Ishikawa (cell line): ENCODE data around the gene NECTIN1.

Experiments used
- CEBPB ChIP-seq: IDR thresholded peaks from 2 replicates; pipeline ENCODE4 v1.6.1; 2012
- EP300 ChIP-seq: IDR thresholded peaks from 2 replicates; pipeline ENCODE4 v1.6.1; 2012; ENCODE audit warnings: borderline replicate concordance
- FOXM1 ChIP-seq: IDR thresholded peaks from 2 replicates; pipeline ENCODE4 v1.6.1; 2012; ENCODE audit warnings: low read depth, borderline replicate concordance
- TCF12 ChIP-seq: IDR thresholded peaks from 2 replicates; pipeline ENCODE4 v1.6.1; 2012; ENCODE audit warnings: low read depth
- USF1 ChIP-seq: IDR thresholded peaks from 2 replicates; pipeline ENCODE4 v1.6.1; 2012
- YY1 ChIP-seq: IDR thresholded peaks from 2 replicates; pipeline ENCODE4 v1.6.1; 2012; ENCODE audit warnings: low read depth
- TF ChIP-seq, protein P1 (sequence below): IDR thresholded peaks from 2 replicates; pipeline ENCODE4 v1.6.1; 2012; ENCODE audit warnings: low read depth, mild to moderate bottlenecking
- TF ChIP-seq, protein P2 (sequence below): IDR thresholded peaks from 2 replicates; pipeline ENCODE4 v1.6.1; 2012

DNA sequence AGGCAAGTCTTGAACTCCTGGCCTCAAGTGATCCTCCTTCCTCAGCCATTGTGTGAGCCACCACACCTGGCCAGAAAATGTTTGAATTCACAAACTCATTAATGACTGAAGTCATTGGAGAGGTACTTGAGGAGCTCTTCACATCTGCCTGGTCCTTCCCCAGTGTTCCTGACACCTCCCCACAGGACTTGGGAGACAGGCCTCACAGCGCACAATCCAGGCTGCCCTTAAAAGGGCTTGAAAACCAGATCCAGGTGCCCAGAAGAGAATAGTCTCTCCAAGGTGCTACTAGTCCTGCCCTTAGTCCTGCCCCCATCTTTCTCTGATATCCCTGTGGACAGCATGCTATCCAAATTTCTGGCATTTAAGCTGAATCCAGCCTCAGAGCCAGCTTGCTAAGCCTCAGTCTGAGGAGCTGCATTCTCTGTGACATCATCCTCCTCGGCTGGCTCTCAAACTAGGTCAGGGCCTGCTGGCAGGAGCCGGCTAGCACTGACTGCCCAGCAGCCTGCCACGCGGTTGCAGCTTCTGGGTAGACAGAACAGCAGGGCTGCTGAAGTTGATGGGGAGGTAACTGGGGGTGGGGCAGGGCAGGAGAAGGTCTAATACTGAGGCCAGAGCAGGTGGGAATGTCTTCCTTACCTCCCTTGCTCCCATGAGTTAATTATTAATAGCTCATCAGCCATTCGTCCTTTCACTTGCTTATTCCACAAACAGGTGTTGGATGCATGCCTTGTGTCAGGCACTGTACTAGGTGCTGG is 35.3 kb upstream of the NECTIN1 start:
- TF ChIP-seq, protein P1, sequence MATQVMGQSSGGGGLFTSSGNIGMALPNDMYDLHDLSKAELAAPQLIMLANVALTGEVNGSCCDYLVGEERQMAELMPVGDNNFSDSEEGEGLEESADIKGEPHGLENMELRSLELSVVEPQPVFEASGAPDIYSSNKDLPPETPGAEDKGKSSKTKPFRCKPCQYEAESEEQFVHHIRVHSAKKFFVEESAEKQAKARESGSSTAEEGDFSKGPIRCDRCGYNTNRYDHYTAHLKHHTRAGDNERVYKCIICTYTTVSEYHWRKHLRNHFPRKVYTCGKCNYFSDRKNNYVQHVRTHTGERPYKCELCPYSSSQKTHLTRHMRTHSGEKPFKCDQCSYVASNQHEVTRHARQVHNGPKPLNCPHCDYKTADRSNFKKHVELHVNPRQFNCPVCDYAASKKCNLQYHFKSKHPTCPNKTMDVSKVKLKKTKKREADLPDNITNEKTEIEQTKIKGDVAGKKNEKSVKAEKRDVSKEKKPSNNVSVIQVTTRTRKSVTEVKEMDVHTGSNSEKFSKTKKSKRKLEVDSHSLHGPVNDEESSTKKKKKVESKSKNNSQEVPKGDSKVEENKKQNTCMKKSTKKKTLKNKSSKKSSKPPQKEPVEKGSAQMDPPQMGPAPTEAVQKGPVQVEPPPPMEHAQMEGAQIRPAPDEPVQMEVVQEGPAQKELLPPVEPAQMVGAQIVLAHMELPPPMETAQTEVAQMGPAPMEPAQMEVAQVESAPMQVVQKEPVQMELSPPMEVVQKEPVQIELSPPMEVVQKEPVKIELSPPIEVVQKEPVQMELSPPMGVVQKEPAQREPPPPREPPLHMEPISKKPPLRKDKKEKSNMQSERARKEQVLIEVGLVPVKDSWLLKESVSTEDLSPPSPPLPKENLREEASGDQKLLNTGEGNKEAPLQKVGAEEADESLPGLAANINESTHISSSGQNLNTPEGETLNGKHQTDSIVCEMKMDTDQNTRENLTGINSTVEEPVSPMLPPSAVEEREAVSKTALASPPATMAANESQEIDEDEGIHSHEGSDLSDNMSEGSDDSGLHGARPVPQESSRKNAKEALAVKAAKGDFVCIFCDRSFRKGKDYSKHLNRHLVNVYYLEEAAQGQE = no peak
- no peak for TF ChIP-seq TCF12
- no peak for TF ChIP-seq USF1
- TF ChIP-seq YY1 = no peak
- TF ChIP-seq, protein P2, sequence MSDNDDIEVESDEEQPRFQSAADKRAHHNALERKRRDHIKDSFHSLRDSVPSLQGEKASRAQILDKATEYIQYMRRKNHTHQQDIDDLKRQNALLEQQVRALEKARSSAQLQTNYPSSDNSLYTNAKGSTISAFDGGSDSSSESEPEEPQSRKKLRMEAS = no peak
- no peak for TF ChIP-seq FOXM1
- TF ChIP-seq CEBPB = no peak
- no peak for TF ChIP-seq EP300
